OCI-LY1 (cell line): ENCODE measurements around the gene AGRP.

ENCODE experiments used
- EZH2 ChIP-seq: fragments of 200-600 bp; sonication (generic), shearing (Covaris generic); IDR thresholded peaks from 2 replicates; pipeline ENCODE4 v1.8.0; 2017; ENCODE audit warnings: borderline replicate concordance, mixed run types, mild to moderate bottlenecking, antibody characterized with exemption, low read length, moderate library complexity, mixed read lengths
- TF ChIP-seq, protein P1 (sequence below): fragments of 200-600 bp; sonication (generic), shearing (Covaris generic); IDR thresholded peaks from 2 replicates; pipeline ENCODE4 v1.5.1; 2017; ENCODE audit warnings: mild to moderate bottlenecking, antibody characterized with exemption, low read length, moderate library complexity, mixed read lengths

DNA sequence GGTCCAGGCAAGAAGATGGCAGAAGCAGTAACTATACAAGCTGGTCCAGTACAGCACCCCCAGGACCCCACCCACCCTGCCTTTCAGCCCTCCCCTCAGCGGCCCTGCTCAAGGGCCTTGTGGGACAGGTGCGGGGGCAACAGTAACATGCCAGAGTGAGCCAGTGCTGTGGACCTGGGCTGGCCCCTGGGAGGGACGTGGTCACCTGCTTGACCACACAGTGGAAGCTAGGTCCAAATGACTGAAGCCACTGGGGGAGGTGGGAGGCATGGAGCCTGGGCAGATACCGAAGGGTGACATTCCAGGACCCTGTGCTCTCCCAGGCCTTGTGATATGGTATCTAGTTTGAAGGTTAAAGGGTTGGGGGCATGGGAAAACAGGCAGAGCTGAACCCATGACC, 19.7 kb downstream of the AGRP start:
- TF ChIP-seq, protein P1, sequence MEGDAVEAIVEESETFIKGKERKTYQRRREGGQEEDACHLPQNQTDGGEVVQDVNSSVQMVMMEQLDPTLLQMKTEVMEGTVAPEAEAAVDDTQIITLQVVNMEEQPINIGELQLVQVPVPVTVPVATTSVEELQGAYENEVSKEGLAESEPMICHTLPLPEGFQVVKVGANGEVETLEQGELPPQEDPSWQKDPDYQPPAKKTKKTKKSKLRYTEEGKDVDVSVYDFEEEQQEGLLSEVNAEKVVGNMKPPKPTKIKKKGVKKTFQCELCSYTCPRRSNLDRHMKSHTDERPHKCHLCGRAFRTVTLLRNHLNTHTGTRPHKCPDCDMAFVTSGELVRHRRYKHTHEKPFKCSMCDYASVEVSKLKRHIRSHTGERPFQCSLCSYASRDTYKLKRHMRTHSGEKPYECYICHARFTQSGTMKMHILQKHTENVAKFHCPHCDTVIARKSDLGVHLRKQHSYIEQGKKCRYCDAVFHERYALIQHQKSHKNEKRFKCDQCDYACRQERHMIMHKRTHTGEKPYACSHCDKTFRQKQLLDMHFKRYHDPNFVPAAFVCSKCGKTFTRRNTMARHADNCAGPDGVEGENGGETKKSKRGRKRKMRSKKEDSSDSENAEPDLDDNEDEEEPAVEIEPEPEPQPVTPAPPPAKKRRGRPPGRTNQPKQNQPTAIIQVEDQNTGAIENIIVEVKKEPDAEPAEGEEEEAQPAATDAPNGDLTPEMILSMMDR: no peak
- TF ChIP-seq EZH2: no peak
